HepG2 (cell line): ENCODE measurements around the gene SYTL1. TPM values are rescaled to one million over a fixed set of nuclear protein-coding genes. Genes with fewer than 3 reads are reported as not detected.

Experiments used
- ATAC-seq: fragments of 200-7000 bp; cut with Tn5 transposase; 3 replicates; pipeline ENCODE4 v1.9.1; 2020; ENCODE audit warnings: mild to moderate bottlenecking, moderate library complexity
- BruUV-seq: library from RNA; stranded (reverse); fragments of 400-500 nt; replicated peaks from 2 replicates; lab custom pipeline; 2021; lab: Mats Ljungman, UMichigan
- CTCF ChIA-PET: fragments of 300-600 bp; formaldehyde crosslinking; extraction: SDS; loops from one replicate; lab custom pipeline; 2021; ENCODE audit warnings: low total read pairs, inconsistent platforms, low intra/inter-chr PET ratio; lab: Yijun Ruan, JAX
- POLR2A ChIA-PET: fragments of 350-600 bp; sonication (Branson Sonifier 250); formaldehyde crosslinking; loops from one replicate; lab custom pipeline; 2020; ENCODE audit warnings: antibody characterized with exemption, inconsistent platforms; lab: Yijun Ruan, JAX
- DNase-seq: peaks from one replicate; pipeline ENCODE4 v3.0.0-alpha.2; 2015; ENCODE audit warnings: low spot score
- FAIRE-seq: peaks from 3 replicates; lab custom pipeline; 2011; peaks lifted over from hg19 to GRCh38; lab: Jason Lieb, UNC
- H2AFZ ChIP-seq: one replicate; pipeline ENCODE4 v1.6.1; 2011; ENCODE audit warnings: low read length, inconsistent platforms
- H3K27ac ChIP-seq: fragments of 300-600 bp; 3 replicates; pipeline ENCODE4 v1.8.0; 2011; ENCODE audit warnings: mixed run types, mild to moderate bottlenecking, mixed read lengths, low read length, inconsistent platforms; ENCODE audit not compliant: insufficient read depth; ENCODE audit errors: extremely low read length
- H3K27me3 ChIP-seq, 2 experiments: fragments of 200-600 bp in 1 of 2; 2 replicates in 1 of 2; 3 replicates in 1 of 2; pipeline versions ENCODE4 v1.6.0 to v1.8.0; 2011; ENCODE audit warnings: low read length in 2 of 2, mild to moderate bottlenecking in 2 of 2, moderate library complexity in 2 of 2, inconsistent platforms in 1 of 2; ENCODE audit not compliant: insufficient read depth in 2 of 2, control insufficient read depth in 1 of 2
- H3K36me3 ChIP-seq, 2 experiments: fragments of 200-600 bp in 1 of 2; replicated peaks in 1 of 2; 2 replicates in 1 of 2; 3 replicates in 1 of 2; pipeline versions ENCODE4 v1.5.1 to v1.8.0; 2011; ENCODE audit warnings: low read length in 2 of 2, inconsistent platforms in 1 of 2; ENCODE audit not compliant: insufficient read depth in 2 of 2, control insufficient read depth in 1 of 2
- H3K4me1 ChIP-seq: 2 replicates; pipeline ENCODE4 v1.5.1; 2012; ENCODE audit warnings: low read length, inconsistent platforms; ENCODE audit not compliant: insufficient read depth
- H3K4me2 ChIP-seq: 2 replicates; pipeline ENCODE4 v1.6.0; 2011; ENCODE audit warnings: low read depth, low read length, inconsistent platforms
- H3K4me3 ChIP-seq, 3 experiments: fragments of 200-600 bp in 1 of 3; sonication (generic), shearing (Covaris generic) in 1 of 3; replicated peaks in 1 of 3; 2 replicates each; pipeline ENCODE4 v1.5.1; 2011 to 2016; ENCODE audit warnings: low read length in 3 of 3, inconsistent platforms in 2 of 3, low read depth in 2 of 3, mild to moderate bottlenecking in 2 of 3, control low read depth in 1 of 3, mixed read lengths in 1 of 3; ENCODE audit not compliant: insufficient read depth in 1 of 3
- H3K79me2 ChIP-seq: one replicate; pipeline ENCODE4 v1.6.1; 2011; ENCODE audit warnings: low read length, inconsistent platforms; ENCODE audit not compliant: insufficient read depth
- H3K9ac ChIP-seq: 2 replicates; pipeline ENCODE4 v1.6.0; 2011; ENCODE audit warnings: mild to moderate bottlenecking, low read depth, low read length, inconsistent platforms; ENCODE audit not compliant: insufficient read depth
- H3K9me3 ChIP-seq: 2 replicates; pipeline ENCODE4 v1.5.1; 2012; ENCODE audit warnings: mild to moderate bottlenecking, low read length
- H4K20me1 ChIP-seq: 2 replicates; pipeline ENCODE4 v1.6.0; 2011; ENCODE audit warnings: inconsistent platforms, mild to moderate bottlenecking, low read length, moderate library complexity; ENCODE audit not compliant: insufficient read depth
- BHLHE40 ChIP-seq: IDR thresholded peaks from 2 replicates; pipeline ENCODE4 v1.6.1; 2011; ENCODE audit warnings: low read length, improper control_type of control experiment
- DR1 ChIP-seq: sonication (generic); formaldehyde crosslinking; IDR thresholded peaks from 2 replicates; pipeline ENCODE4 v1.8.0; 2021; ENCODE audit warnings: mild to moderate bottlenecking, missing genetic modification reagents, inconsistent platforms
- HNRNPLL ChIP-seq: fragments of 200-400 bp; formaldehyde crosslinking; IDR thresholded peaks from 2 replicates; pipeline ENCODE4 v1.6.1; 2017; ENCODE audit warnings: mild to moderate bottlenecking, low read depth, low read length; ENCODE audit not compliant: poor library complexity, severe bottlenecking
- NFE2L1 ChIP-seq: sonication (generic); formaldehyde crosslinking; IDR thresholded peaks from 2 replicates; pipeline ENCODE4 v1.4.0; 2020; ENCODE audit warnings: missing genetic modification reagents, mild to moderate bottlenecking, borderline replicate concordance
- PAWR ChIP-seq: sonication (generic); formaldehyde crosslinking; IDR thresholded peaks from 2 replicates; pipeline ENCODE4 v1.4.0; 2020; ENCODE audit warnings: missing genetic modification reagents, mild to moderate bottlenecking, borderline replicate concordance
- PRPF4 ChIP-seq: fragments of 200-400 bp; formaldehyde crosslinking; IDR thresholded peaks from 2 replicates; pipeline ENCODE4 v1.6.1; 2016; ENCODE audit warnings: low read length, low read depth; ENCODE audit not compliant: poor library complexity, severe bottlenecking
- ZNF333 ChIP-seq: sonication (generic); formaldehyde crosslinking; IDR thresholded peaks from 2 replicates; pipeline ENCODE4 v1.4.0; 2020; ENCODE audit warnings: mild to moderate bottlenecking, missing genetic modification reagents, borderline replicate concordance
- ZNF569 ChIP-seq: sonication (generic); formaldehyde crosslinking; IDR thresholded peaks from 2 replicates; pipeline ENCODE4 v1.5.0; 2020; ENCODE audit warnings: mild to moderate bottlenecking, missing genetic modification reagents, moderate library complexity, borderline replicate concordance
- ZNF768 ChIP-seq: sonication (generic); formaldehyde crosslinking; IDR thresholded peaks from 2 replicates; pipeline ENCODE4 v1.4.0; 2020; ENCODE audit warnings: missing genetic modification reagents
- WGBS: methylation state at CpG from one replicate; pipeline ENCODE4 v1.1.6; 2017; ENCODE audit warnings: low lambda C conversion rate; 5-methylcytosine and 5-hydroxymethylcytosine counted together
- in situ Hi-C: cut with HindIII; loops from 2 replicates; pipeline ENCODE4 v1.10.0; 2017; ENCODE audit warnings: low pct_unique_long_range_greater_than_20kb; ENCODE audit not compliant: extremely low pct_ligation_motif_present
- intact Hi-C: fragments of 100-400 bp; cut with micrococcal nuclease; formaldehyde crosslinking; loops from one replicate; pipeline ENCODE4 v1.10.0; 2022; ENCODE audit not compliant: unreplicated experiment
- polyA plus RNA-seq, 8 experiments: library from polyadenylated mRNA; depleted of rRNA in 3 of 8; stranded (reverse) in 7 of 8; unstranded in 1 of 8; fragments of >200 nt; fragmentation: Illumina TruSeq in 4 of 8; extraction: Trizol in 4 of 8; gene quantifications; 2 replicates each; pipeline versions ENCODE4 v1.2.1 to v1.2.3, GENCODE V29; 2011 to 2016; ENCODE audit warnings: low read depth in 4 of 8, missing spikeins in 1 of 8, mixed read lengths in 1 of 8; ENCODE audit not compliant: insufficient read depth in 1 of 8
- total RNA-seq, 5 experiments: library from RNA; depleted of rRNA; stranded (reverse); fragments of >200 nt; fragmentation: Illumina TruSeq; extraction: Trizol; gene quantifications; 2 replicates each; pipeline ENCODE4 v1.2.3, GENCODE V29; 2016; ENCODE audit warnings: low read depth in 1 of 5
- TF ChIP-seq, protein P1 (sequence below): sonication (generic); formaldehyde crosslinking; IDR thresholded peaks from 2 replicates; pipeline ENCODE4 v1.5.1; 2020; ENCODE audit warnings: missing genetic modification reagents, mild to moderate bottlenecking, borderline replicate concordance
- TF ChIP-seq, protein P2 (sequence below): sonication (generic); formaldehyde crosslinking; IDR thresholded peaks from 2 replicates; pipeline ENCODE4 v1.4.0; 2020; ENCODE audit warnings: missing genetic modification reagents, borderline replicate concordance
- TF ChIP-seq, protein P3 (sequence below): sonication (generic); formaldehyde crosslinking; IDR thresholded peaks from 2 replicates; pipeline ENCODE4 v1.9.0; 2022; ENCODE audit warnings: missing genetic modification reagents, mild to moderate bottlenecking, borderline replicate concordance

The SYTL1 gene
- total and polyA plus RNA-seq, 2 of the 13 experiments (the other 11 are each of a cell fraction or from before 2014, with no cell fraction given): 11.1 to 17.8 TPM

DNA sequence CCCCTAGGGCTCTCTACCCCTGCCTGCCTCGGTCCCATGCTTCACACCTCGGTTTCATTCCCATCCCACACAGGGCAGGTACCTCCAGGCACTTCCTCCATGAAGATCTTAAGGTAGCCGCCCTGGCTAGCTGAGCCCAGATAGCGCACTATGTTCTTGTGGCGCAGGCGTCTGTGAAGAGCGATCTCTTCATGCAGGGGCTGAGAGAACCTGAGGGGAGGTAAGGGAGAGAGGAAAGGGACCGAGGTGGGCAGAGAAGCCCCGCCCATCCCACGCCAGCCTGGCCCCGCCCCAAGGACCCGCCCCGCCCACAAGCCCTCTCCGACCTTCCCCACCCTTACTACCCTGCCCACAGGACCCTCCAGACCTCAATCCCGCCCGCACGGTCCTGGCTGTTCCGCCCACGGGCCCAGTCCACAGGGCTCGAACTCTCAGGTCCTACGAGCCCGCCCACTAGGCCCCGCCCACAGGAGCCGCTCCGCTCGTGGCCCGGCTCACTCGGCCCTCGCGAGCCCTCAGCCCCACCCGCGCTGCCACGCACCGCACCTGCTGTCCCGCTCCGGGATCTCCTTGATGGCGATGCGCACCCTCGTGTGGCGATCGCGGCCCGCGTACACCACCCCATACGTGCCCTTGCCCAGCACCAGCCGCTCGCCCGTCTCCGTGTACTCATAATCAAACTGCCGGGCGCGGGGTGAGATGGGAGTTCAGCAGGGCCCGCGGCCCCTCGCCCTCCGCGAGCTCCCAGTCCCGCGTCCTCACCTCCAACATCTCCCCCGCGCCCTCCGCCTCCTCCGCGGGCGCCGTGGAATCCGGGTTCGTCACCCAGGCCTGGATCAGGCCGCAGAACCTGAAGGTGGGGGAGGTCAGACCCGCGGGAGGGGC, 18.6 kb downstream of the SYTL1 start:
- in situ Hi-C loops (no loop called here), intact Hi-C loops (no loop called here)
- no TSS peak for BruUV-seq
- Histone ChIP-seq H3K79me2 (no peaks in the 10 kb centered on the region), H3K27ac (no peak overlapping the region), H3K4me3 (no peak overlapping the region), H3K36me3 (0 out of 5 replicates have a peak, but pooled peaks cover 0 to 2% of the 10 kb centered on the region in 2 experiments), H4K20me1 (no peaks in the 10 kb centered on the region)
- CTCF ChIA-PET: no interaction called here
- WGBS: 92% methylated on average over 62 of the region's 71 CpGs
- TF ChIP-seq PAWR (CRISPR knock-in tag): no peak
- no peak for TF ChIP-seq BHLHE40
- TF ChIP-seq, protein P1, sequence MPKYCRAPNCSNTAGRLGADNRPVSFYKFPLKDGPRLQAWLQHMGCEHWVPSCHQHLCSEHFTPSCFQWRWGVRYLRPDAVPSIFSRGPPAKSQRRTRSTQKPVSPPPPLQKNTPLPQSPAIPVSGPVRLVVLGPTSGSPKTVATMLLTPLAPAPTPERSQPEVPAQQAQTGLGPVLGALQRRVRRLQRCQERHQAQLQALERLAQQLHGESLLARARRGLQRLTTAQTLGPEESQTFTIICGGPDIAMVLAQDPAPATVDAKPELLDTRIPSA (CRISPR knock-in tag): no peak
- TF ChIP-seq PRPF4: no peak
- no peak for TF ChIP-seq ZNF768
- TF ChIP-seq NFE2L1 (CRISPR knock-in tag): no peak
- TF ChIP-seq, all 625 proteins: peak for 0
- no peaks in the 10 kb centered on the region for H3K9me3 ChIP-seq
- ATAC-seq (no peak), FAIRE-seq (no peak), DNase-seq (no peak)
- H3K9ac ChIP-seq: no peak overlapping the region
- H3K4me1 ChIP-seq: peaks cover 22% of the 10 kb centered on the region
- no peak overlapping the region for H3K4me2 ChIP-seq
- POLR2A ChIA-PET: no interaction called here
- H2AFZ ChIP-seq: no peak overlapping the region
- no peaks in the 10 kb centered on the region for H3K27me3 ChIP-seq

DNA sequence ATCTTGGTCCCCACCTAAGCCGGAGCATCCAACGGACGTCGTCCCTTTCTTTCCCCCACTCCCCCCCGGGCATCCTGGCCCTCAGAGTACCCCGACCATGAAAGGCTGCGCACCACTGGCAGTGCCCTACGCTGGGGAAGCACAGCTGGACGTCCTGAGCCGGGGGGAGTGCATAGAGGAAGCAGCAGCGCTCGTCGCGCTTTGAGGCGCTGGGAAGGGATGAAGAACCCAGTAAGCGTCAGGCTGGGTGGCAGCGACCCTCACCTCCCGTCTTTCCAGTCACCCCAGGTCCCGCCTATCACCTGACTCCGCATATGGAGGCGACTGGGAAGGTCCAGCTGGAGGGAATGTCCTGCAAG, 19.2 kb downstream of the SYTL1 start:
- 92% methylated on average over 20 of the region's 21 CpGs for WGBS
- BruUV-seq: no TSS peak

More for the DNA sequence above, 19.2 kb downstream of the SYTL1 start:
- FAIRE-seq (no peak), ATAC-seq (no peak), DNase-seq (no peak)
- H3K9me3 ChIP-seq: no peaks in the 10 kb centered on the region
- no peak overlapping the region for H3K27ac ChIP-seq
- no peak overlapping the region for H2AFZ ChIP-seq
- CTCF ChIA-PET: no interaction called here
- POLR2A ChIA-PET: no interaction called here
- no peak overlapping the region for H3K4me3 ChIP-seq
- H3K36me3 ChIP-seq: 0 out of 5 replicates have a peak, but pooled peaks cover 0 to 2% of the 10 kb centered on the region in 2 experiments
- intact Hi-C loops (no loop called here), in situ Hi-C loops (no loop called here)
- no peak overlapping the region for H3K4me2 ChIP-seq
- H4K20me1 ChIP-seq: no peaks in the 10 kb centered on the region
- H3K4me1 ChIP-seq: peaks cover 22% of the 10 kb centered on the region
- TF ChIP-seq ZNF333 (CRISPR knock-in tag): no peak
- TF ChIP-seq DR1 (CRISPR knock-in tag): no peak
- TF ChIP-seq HNRNPLL: no peak
- TF ChIP-seq, protein P2, sequence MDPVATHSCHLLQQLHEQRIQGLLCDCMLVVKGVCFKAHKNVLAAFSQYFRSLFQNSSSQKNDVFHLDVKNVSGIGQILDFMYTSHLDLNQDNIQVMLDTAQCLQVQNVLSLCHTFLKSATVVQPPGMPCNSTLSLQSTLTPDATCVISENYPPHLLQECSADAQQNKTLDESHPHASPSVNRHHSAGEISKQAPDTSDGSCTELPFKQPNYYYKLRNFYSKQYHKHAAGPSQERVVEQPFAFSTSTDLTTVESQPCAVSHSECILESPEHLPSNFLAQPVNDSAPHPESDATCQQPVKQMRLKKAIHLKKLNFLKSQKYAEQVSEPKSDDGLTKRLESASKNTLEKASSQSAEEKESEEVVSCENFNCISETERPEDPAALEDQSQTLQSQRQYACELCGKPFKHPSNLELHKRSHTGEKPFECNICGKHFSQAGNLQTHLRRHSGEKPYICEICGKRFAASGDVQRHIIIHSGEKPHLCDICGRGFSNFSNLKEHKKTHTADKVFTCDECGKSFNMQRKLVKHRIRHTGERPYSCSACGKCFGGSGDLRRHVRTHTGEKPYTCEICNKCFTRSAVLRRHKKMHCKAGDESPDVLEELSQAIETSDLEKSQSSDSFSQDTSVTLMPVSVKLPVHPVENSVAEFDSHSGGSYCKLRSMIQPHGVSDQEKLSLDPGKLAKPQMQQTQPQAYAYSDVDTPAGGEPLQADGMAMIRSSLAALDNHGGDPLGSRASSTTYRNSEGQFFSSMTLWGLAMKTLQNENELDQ: no peak
- TF ChIP-seq, protein P3, sequence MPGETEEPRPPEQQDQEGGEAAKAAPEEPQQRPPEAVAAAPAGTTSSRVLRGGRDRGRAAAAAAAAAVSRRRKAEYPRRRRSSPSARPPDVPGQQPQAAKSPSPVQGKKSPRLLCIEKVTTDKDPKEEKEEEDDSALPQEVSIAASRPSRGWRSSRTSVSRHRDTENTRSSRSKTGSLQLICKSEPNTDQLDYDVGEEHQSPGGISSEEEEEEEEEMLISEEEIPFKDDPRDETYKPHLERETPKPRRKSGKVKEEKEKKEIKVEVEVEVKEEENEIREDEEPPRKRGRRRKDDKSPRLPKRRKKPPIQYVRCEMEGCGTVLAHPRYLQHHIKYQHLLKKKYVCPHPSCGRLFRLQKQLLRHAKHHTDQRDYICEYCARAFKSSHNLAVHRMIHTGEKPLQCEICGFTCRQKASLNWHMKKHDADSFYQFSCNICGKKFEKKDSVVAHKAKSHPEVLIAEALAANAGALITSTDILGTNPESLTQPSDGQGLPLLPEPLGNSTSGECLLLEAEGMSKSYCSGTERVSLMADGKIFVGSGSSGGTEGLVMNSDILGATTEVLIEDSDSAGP (CRISPR knock-in tag): no peak
- no peak for TF ChIP-seq ZNF569
- H3K27me3 ChIP-seq: no peaks in the 10 kb centered on the region
- H3K9ac ChIP-seq: no peak overlapping the region
- no peaks in the 10 kb centered on the region for H3K79me2 ChIP-seq
